Vagina (tissue), 2 donors: ENCODE measurements around the gene SRM. TPM values are rescaled to one million over a fixed set of nuclear protein-coding genes. Genes with fewer than 3 reads are reported as not detected.

Experiments
- DNase-seq, 2 donors: peaks; one replicate each; pipeline ENCODE4 v3.0.0-alpha.2; 2017; ENCODE audit errors: extremely low spot score in 2 of 2
- H3K27ac ChIP-seq: fragments of 200-600 bp; sonication (generic); one replicate; pipeline ENCODE4 v1.5.1; 2019
- H3K27me3 ChIP-seq: fragments of 200-600 bp; sonication (generic); one replicate; pipeline ENCODE4 v1.5.1; 2019
- H3K36me3 ChIP-seq, 2 donors: fragments of 200-600 bp; sonication (generic); one replicate each; pipeline ENCODE4 v1.5.1; 2017 to 2019
- H3K4me1 ChIP-seq: fragments of 200-600 bp; sonication (generic); one replicate; pipeline ENCODE4 v1.5.1; 2019
- H3K4me3 ChIP-seq, 2 donors: fragments of 200-600 bp; sonication (generic); 1 replicate in 1 of 2; 2 replicates in 1 of 2; pipeline ENCODE4 v1.5.1; 2016 to 2019
- H3K9me3 ChIP-seq: fragments of 200-600 bp; sonication (generic); one replicate; pipeline ENCODE4 v1.5.1; 2019
- POLR2A ChIP-seq, 2 donors: fragments of 450-650 bp; IDR thresholded peaks; one replicate each; pipeline ENCODE4 v1.6.1; 2017; ENCODE audit warnings: antibody characterized with exemption in 2 of 2, mild to moderate bottlenecking in 2 of 2, moderate library complexity in 2 of 2
- POLR2AphosphoS5 ChIP-seq, 2 donors: sonication (generic); formaldehyde crosslinking; IDR thresholded peaks; one replicate each; pipeline ENCODE4 v1.9.0; 2017; ENCODE audit warnings: antibody characterized with exemption in 2 of 2, mild to moderate bottlenecking in 2 of 2, low read depth in 1 of 2; ENCODE audit not compliant: insufficient read depth in 1 of 2
- intact Hi-C: fragments of 100-400 bp; cut with DNase I; formaldehyde crosslinking; loops from one replicate; pipeline ENCODE4 v1.15.1; 2023
- total RNA-seq: library from RNA; depleted of rRNA; stranded (reverse); fragments of >200 nt; gene quantifications from one replicate; pipeline ENCODE4 v1.2.3, GENCODE V29; 2016
- TF ChIP-seq, protein P1 (sequence below), 3 experiments: fragments of 450-650 bp in 2 of 3; fragments of 200-600 bp in 1 of 3; sonication (generic) in 1 of 3; IDR thresholded peaks; one replicate each; pipeline ENCODE4 v1.5.1; 2017 to 2019; ENCODE audit warnings: antibody characterized with exemption in 3 of 3, mild to moderate bottlenecking in 2 of 3, moderate library complexity in 2 of 3

SRM gene
- total RNA-seq, 1 donor from 2014 or later = 68.0 TPM

DNA sequence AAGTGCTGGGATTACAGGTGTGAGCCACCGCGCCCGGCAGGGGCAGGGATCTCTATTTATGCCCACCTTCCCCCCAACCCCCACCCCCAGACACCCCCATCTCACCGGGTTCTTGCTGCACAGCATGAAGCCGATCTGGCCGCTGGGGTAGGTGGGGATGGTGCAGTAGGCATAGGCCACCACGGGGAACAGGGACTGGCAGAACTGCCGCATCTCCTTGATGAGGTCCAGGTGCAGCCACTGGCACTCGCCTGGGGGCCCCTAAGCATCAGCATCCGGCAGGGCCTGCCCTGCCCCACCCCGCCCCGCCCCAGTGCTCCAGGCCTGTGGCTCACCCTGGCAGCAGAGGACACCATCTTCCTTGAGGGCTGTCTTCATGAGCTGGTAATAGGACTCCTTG, 4.1 kb downstream of the SRM start:
- Histone ChIP-seq H3K27ac (no peak overlapping the region), H3K4me1 (peaks cover 17% of the 10 kb centered on the region), H3K36me3 (peaks cover 0 to 21% of the 10 kb centered on the region in 2 donors), H3K4me3 (no peak overlapping the region), H3K9me3 (no peaks in the 10 kb centered on the region), H3K27me3 (no peaks in the 10 kb centered on the region)
- intact Hi-C loops = no loop called here
- TF ChIP-seq POLR2A (IDR thresholded peaks at IDR 0.05) (no peak), POLR2AphosphoS5 (IDR thresholded peaks at IDR 0.05; ENCODE audit: insufficient read depth in 1 of 2, low read depth in 1 of 2) (no peak)
- TF ChIP-seq, protein P1, sequence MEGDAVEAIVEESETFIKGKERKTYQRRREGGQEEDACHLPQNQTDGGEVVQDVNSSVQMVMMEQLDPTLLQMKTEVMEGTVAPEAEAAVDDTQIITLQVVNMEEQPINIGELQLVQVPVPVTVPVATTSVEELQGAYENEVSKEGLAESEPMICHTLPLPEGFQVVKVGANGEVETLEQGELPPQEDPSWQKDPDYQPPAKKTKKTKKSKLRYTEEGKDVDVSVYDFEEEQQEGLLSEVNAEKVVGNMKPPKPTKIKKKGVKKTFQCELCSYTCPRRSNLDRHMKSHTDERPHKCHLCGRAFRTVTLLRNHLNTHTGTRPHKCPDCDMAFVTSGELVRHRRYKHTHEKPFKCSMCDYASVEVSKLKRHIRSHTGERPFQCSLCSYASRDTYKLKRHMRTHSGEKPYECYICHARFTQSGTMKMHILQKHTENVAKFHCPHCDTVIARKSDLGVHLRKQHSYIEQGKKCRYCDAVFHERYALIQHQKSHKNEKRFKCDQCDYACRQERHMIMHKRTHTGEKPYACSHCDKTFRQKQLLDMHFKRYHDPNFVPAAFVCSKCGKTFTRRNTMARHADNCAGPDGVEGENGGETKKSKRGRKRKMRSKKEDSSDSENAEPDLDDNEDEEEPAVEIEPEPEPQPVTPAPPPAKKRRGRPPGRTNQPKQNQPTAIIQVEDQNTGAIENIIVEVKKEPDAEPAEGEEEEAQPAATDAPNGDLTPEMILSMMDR (IDR thresholded peaks at IDR 0.05) = no peak
- DNase-seq = no peak

- Histone ChIP-seq H3K4me3 (no peak overlapping the region), H3K27ac (no peak overlapping the region), H3K4me1 (peaks cover 13% of the 10 kb centered on the region), H3K27me3 (no peaks in the 10 kb centered on the region), H3K36me3 (peaks cover 0 to 21% of the 10 kb centered on the region in 2 donors), H3K9me3 (no peaks in the 10 kb centered on the region)
- TF ChIP-seq POLR2A (IDR thresholded peaks at IDR 0.05) (no peak), POLR2AphosphoS5 (IDR thresholded peaks at IDR 0.05; ENCODE audit: insufficient read depth in 1 of 2, low read depth in 1 of 2) (no peak)
- TF ChIP-seq, protein P1 (IDR thresholded peaks at IDR 0.05) = no peak
- no peak for DNase-seq
- intact Hi-C loops = no loop called here
Measured at GRCh38 chr1:11054666-11055065, 5.2 kb downstream of the SRM start.

DNA sequence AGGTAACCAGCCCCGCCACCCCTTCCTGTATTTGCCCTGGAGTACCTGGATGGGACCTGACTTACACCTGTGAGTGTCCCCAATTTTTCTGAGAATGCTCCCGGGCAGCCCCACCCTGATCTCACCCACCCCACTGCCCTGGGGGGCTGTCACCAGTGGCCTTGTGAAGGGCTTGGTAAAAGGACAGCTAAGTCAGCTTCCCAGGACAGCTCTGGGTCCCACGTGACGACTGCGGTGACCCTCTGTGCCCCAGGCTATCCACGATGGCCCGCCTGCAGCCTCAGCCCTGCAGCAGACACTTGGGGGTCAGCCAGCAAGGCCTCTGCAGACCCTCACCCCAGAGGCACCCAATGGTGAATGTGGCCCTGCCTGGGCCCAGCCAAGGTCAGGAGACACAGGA, 5.6 kb downstream of the SRM start:
- Histone ChIP-seq H3K27me3 (no peaks in the 10 kb centered on the region), H3K9me3 (no peaks in the 10 kb centered on the region), H3K36me3 (peaks cover 0 to 21% of the 10 kb centered on the region in 2 donors), H3K4me1 (peaks cover 9% of the 10 kb centered on the region), H3K4me3 (no peak overlapping the region), H3K27ac (no peak overlapping the region)
- intact Hi-C loops = no loop called here
- no peak for DNase-seq
- TF ChIP-seq POLR2A (IDR thresholded peaks at IDR 0.05) (no peak), POLR2AphosphoS5 (IDR thresholded peaks at IDR 0.05; ENCODE audit: insufficient read depth in 1 of 2, low read depth in 1 of 2) (no peak)
- TF ChIP-seq, protein P1 (IDR thresholded peaks at IDR 0.05) = no peak

DNA sequence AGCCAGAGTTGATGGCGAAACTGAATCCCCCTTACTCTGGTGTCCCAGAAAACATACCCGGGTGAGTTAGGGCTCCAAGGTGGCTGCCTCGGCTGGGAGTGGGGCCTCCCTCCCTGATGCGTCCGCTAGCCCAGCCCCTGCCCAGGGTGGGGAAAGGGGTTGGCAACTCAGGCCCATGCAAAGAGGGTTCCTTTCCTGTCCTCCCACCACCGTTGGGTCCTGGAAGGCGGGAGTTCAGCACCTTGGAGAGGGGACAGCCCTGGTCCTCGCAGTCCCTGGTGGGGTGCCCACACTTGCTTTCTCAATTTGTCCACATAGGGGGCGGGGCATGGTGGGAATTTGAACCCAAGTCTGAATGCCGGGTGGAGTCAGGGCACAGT, 6.1 kb downstream of the SRM start:
- no peak for DNase-seq
- no peak for TF ChIP-seq POLR2A (IDR thresholded peaks at IDR 0.05)
- TF ChIP-seq, protein P1 (IDR thresholded peaks at IDR 0.05) = no peak
- TF ChIP-seq POLR2AphosphoS5 (IDR thresholded peaks at IDR 0.05; ENCODE audit: insufficient read depth in 1 of 2, low read depth in 1 of 2) = no peak
- H3K4me3 ChIP-seq = no peak overlapping the region
- H3K27ac ChIP-seq = no peak overlapping the region
- H3K27me3 ChIP-seq = no peaks in the 10 kb centered on the region
- H3K9me3 ChIP-seq = no peaks in the 10 kb centered on the region
- H3K4me1 ChIP-seq = peaks cover 5% of the 10 kb centered on the region
- intact Hi-C loops = no loop called here
- H3K36me3 ChIP-seq = peaks cover 0 to 21% of the 10 kb centered on the region in 2 donors

GRCh38 chr1:11052839-11053757, 6.7 kb downstream of the SRM start:
- Histone ChIP-seq H3K36me3 (peaks cover 0 to 21% of the 10 kb centered on the region in 2 donors), H3K27me3 (no peaks in the 10 kb centered on the region), H3K27ac (no peak overlapping the region), H3K4me3 (no peak overlapping the region), H3K9me3 (no peaks in the 10 kb centered on the region), H3K4me1 (no peaks in the 10 kb centered on the region)
- intact Hi-C loops = no loop called here
- TF ChIP-seq POLR2AphosphoS5 (IDR thresholded peaks at IDR 0.05; ENCODE audit: insufficient read depth in 1 of 2, low read depth in 1 of 2) (no peak), POLR2A (IDR thresholded peaks at IDR 0.05) (no peak)
- TF ChIP-seq, protein P1 (IDR thresholded peaks at IDR 0.05) = no peak
- DNase-seq = no peak
